H1 (cell line): ENCODE measurements around the gene TSPAN9. TPM values are rescaled to one million over a fixed set of nuclear protein-coding genes. Genes with fewer than 3 reads are reported as not detected.

Source experiments
- CTCF ChIA-PET: fragments of 300-600 bp; sonication (Branson Sonifier 250); formaldehyde crosslinking; loops from one replicate; lab custom pipeline; 2021; ENCODE audit not compliant: partially characterized antibody; lab: Charles Lee
- POLR2A ChIA-PET: fragments of 300-600 bp; sonication (Branson Sonifier 250); formaldehyde crosslinking; loops from one replicate; lab custom pipeline; 2021; ENCODE audit warnings: inconsistent platforms; ENCODE audit not compliant: partially characterized antibody; lab: Charles Lee
- DNase-seq, 2 experiments: peaks; one replicate each; pipeline versions ENCODE4 v3.0.0 to v3.0.0-alpha.2; 2010 to 2022; ENCODE audit warnings: low spot score in 2 of 2, low read depth in 1 of 2, mixed read lengths in 1 of 2
- FAIRE-seq: peaks from 2 replicates; lab custom pipeline; 2011; peaks lifted over from hg19 to GRCh38; lab: Jason Lieb, UNC
- H2AFZ ChIP-seq: 2 replicates; pipeline ENCODE4 v1.8.1; 2012; ENCODE audit warnings: low read length, inconsistent platforms
- H2AK5ac ChIP-seq: 2 replicates; pipeline ENCODE4 v1.6.1; 2013; ENCODE audit warnings: low read depth, low read length
- H2BK120ac ChIP-seq: replicated peaks from 2 replicates; pipeline ENCODE3; 2013; ENCODE audit warnings: low read depth, low read length, inconsistent platforms
- H2BK12ac ChIP-seq: 2 replicates; pipeline ENCODE4 v1.6.1; 2013; ENCODE audit warnings: low read depth, low read length
- H2BK15ac ChIP-seq: 2 replicates; pipeline ENCODE4 v1.6.1; 2013; ENCODE audit warnings: low read length
- H2BK20ac ChIP-seq: 2 replicates; pipeline ENCODE4 v1.6.1; 2013; ENCODE audit warnings: low read length
- H2BK5ac ChIP-seq: 2 replicates; pipeline ENCODE4 v1.6.1; 2013; ENCODE audit warnings: low read depth, low read length
- H3K14ac ChIP-seq: 2 replicates; pipeline ENCODE4 v1.6.1; 2013; ENCODE audit warnings: inconsistent platforms; ENCODE audit not compliant: insufficient read length
- H3K18ac ChIP-seq: 2 replicates; pipeline ENCODE4 v1.6.1; 2013; ENCODE audit warnings: low read length; ENCODE audit errors: extremely low read depth
- H3K23ac ChIP-seq: 2 replicates; pipeline ENCODE4 v1.6.1; 2013; ENCODE audit warnings: inconsistent platforms; ENCODE audit not compliant: insufficient read length
- H3K23me2 ChIP-seq: 2 replicates; pipeline ENCODE4 v1.6.1; 2013; ENCODE audit warnings: low read depth, low read length
- H3K27ac ChIP-seq: 2 replicates; pipeline ENCODE4 v1.6.1; 2011; ENCODE audit warnings: low read depth, low read length, inconsistent platforms
- H3K27me3 ChIP-seq, 4 experiments: replicated peaks in 1 of 4; 1 replicate in 1 of 4; 2 replicates in 3 of 4; pipeline versions ENCODE4 v1.6.1 to v1.8.1; 2011 to 2013; ENCODE audit warnings: low read length in 3 of 4, mild to moderate bottlenecking in 3 of 4, inconsistent platforms in 2 of 4, mixed read lengths in 2 of 4, moderate library complexity in 1 of 4; ENCODE audit not compliant: control insufficient read depth in 3 of 4, insufficient read depth in 3 of 4; ENCODE audit errors: extremely low read depth in 1 of 4
- H3K36me3 ChIP-seq, 4 experiments: 2 replicates each; pipeline versions ENCODE4 v1.6.1 to v1.8.1; 2011 to 2013; ENCODE audit warnings: mild to moderate bottlenecking in 4 of 4, low read length in 3 of 4, moderate library complexity in 2 of 4, control low read depth in 1 of 4, inconsistent platforms in 1 of 4; ENCODE audit not compliant: insufficient read depth in 4 of 4, control insufficient read depth in 2 of 4
- H3K4ac ChIP-seq: replicated peaks from 2 replicates; pipeline ENCODE3; 2013; ENCODE audit warnings: low read length, low read depth, mixed read lengths, inconsistent platforms; ENCODE audit not compliant: insufficient read length
- H3K4me1 ChIP-seq, 4 experiments: replicated peaks in 1 of 4; 1 replicate in 1 of 4; 2 replicates in 3 of 4; pipeline versions ENCODE4 v1.6.1 to v1.8.1; 2011 to 2013; ENCODE audit warnings: low read length in 3 of 4, inconsistent platforms in 2 of 4, mixed read lengths in 1 of 4; ENCODE audit not compliant: insufficient read depth in 4 of 4, control insufficient read depth in 3 of 4
- H3K4me2 ChIP-seq, 2 experiments: 2 replicates each; pipeline versions ENCODE4 v1.6.1 to v1.8.1; 2011 to 2013; ENCODE audit warnings: low read depth in 2 of 2, low read length in 2 of 2, control low read depth in 1 of 2, inconsistent platforms in 1 of 2, mild to moderate bottlenecking in 1 of 2; ENCODE audit not compliant: insufficient read depth in 1 of 2
- H3K4me3 ChIP-seq, 4 experiments: fragments of 200-600, 300-600 bp in 1 of 4; sonication (generic), shearing (Covaris generic), sonication (Bioruptor Twin) in 1 of 4; 2 replicates each; pipeline versions ENCODE4 v1.5.1 to v1.8.1; 2011 to 2016; ENCODE audit warnings: low read length in 4 of 4, low read depth in 3 of 4, control low read depth in 2 of 4, inconsistent platforms in 2 of 4, mild to moderate bottlenecking in 2 of 4, mixed read lengths in 1 of 4, moderate library complexity in 1 of 4; ENCODE audit not compliant: insufficient read depth in 2 of 4; ENCODE audit errors: extremely low read depth in 1 of 4
- H3K56ac ChIP-seq: replicated peaks from 2 replicates; pipeline ENCODE3; 2013; ENCODE audit warnings: low read depth, mild to moderate bottlenecking, mixed read lengths, low read length, inconsistent platforms; ENCODE audit not compliant: insufficient read length
- H3K79me1 ChIP-seq: 2 replicates; pipeline ENCODE4 v1.6.1; 2013; ENCODE audit warnings: low read depth, low read length, control low read depth
- H3K79me2 ChIP-seq, 2 experiments: 2 replicates each; pipeline versions ENCODE4 v1.6.1 to v1.8.1; 2012 to 2013; ENCODE audit warnings: low read length in 2 of 2, mild to moderate bottlenecking in 2 of 2, inconsistent platforms in 1 of 2; ENCODE audit not compliant: insufficient read depth in 2 of 2, control insufficient read depth in 1 of 2
- H3K9ac ChIP-seq, 4 experiments: replicated peaks in 1 of 4; 1 replicate in 1 of 4; 2 replicates in 3 of 4; pipeline versions ENCODE4 v1.6.1 to v1.8.1; 2011 to 2013; ENCODE audit warnings: low read depth in 3 of 4, low read length in 3 of 4, control low read depth in 2 of 4, mild to moderate bottlenecking in 2 of 4, moderate library complexity in 2 of 4, inconsistent platforms in 1 of 4; ENCODE audit errors: extremely low read depth in 1 of 4
- H3K9me3 ChIP-seq, 2 experiments: 2 replicates each; pipeline versions ENCODE4 v1.6.1 to v1.8.1; 2012 to 2013; ENCODE audit warnings: mild to moderate bottlenecking in 2 of 2, moderate library complexity in 2 of 2, control low read depth in 1 of 2, inconsistent platforms in 1 of 2, low read depth in 1 of 2, low read length in 1 of 2, mixed read lengths in 1 of 2; ENCODE audit not compliant: insufficient read depth in 2 of 2
- H4K20me1 ChIP-seq, 2 experiments: replicated peaks in 1 of 2; 2 replicates each; pipeline versions ENCODE3 to v1.8.1; 2011 to 2013; ENCODE audit warnings: inconsistent platforms in 2 of 2, low read length in 2 of 2, mild to moderate bottlenecking in 1 of 2; ENCODE audit not compliant: insufficient read depth in 2 of 2, control insufficient read depth in 1 of 2
- H4K5ac ChIP-seq: 2 replicates; pipeline ENCODE4 v1.6.1; 2013; ENCODE audit warnings: low read length, low read depth, mixed read lengths, inconsistent platforms; ENCODE audit not compliant: insufficient read length
- H4K8ac ChIP-seq: 2 replicates; pipeline ENCODE4 v1.8.0; 2013; ENCODE audit warnings: mild to moderate bottlenecking, moderate library complexity, low read length, inconsistent platforms; ENCODE audit not compliant: insufficient read depth; ENCODE audit errors: extremely low read depth
- H4K91ac ChIP-seq: replicated peaks from 2 replicates; pipeline ENCODE3; 2013; ENCODE audit warnings: low read length, mixed read lengths, inconsistent platforms; ENCODE audit not compliant: insufficient read length
- CBX8 ChIP-seq: fragments of 300-800, 300-1000 bp; sonication (generic); IDR thresholded peaks from 2 replicates; pipeline ENCODE4 v1.7.1; 2016; ENCODE audit warnings: low read depth, low read length, borderline replicate concordance
- CEBPB ChIP-seq: IDR thresholded peaks from 2 replicates; pipeline ENCODE4 v1.6.1; 2012; ENCODE audit warnings: low read depth, low read length
- CTCF ChIP-seq, 3 experiments: IDR thresholded peaks; 1 replicate in 2 of 3; 2 replicates in 1 of 3; pipeline versions ENCODE4 v1.5.1 to v1.6.1; 2011; ENCODE audit warnings: low read length in 3 of 3, mild to moderate bottlenecking in 3 of 3, inconsistent platforms in 2 of 3, low read depth in 1 of 3, moderate library complexity in 1 of 3; ENCODE audit not compliant: insufficient read depth in 1 of 3; ENCODE audit errors: control extremely low read depth in 1 of 3
- EGR1 ChIP-seq: IDR thresholded peaks from 2 replicates; pipeline ENCODE4 v1.6.1; 2011; ENCODE audit warnings: low read depth, low read length, borderline replicate concordance
- GABPA ChIP-seq: IDR thresholded peaks from 2 replicates; pipeline ENCODE4 v1.6.1; 2011; ENCODE audit warnings: mild to moderate bottlenecking, low read length, moderate library complexity, borderline replicate concordance; ENCODE audit not compliant: insufficient read depth
- GTF2F1 ChIP-seq: IDR thresholded peaks from 2 replicates; pipeline ENCODE4 v1.6.1; 2012; ENCODE audit warnings: low read depth, low read length, improper control_type of control experiment, borderline replicate concordance
- KDM4A ChIP-seq: IDR thresholded peaks from one replicate; pipeline ENCODE4 v1.7.1; 2012; ENCODE audit warnings: low read depth, mild to moderate bottlenecking, moderate library complexity, low read length, inconsistent platforms; ENCODE audit not compliant: severe bottlenecking
- SP2 ChIP-seq: IDR thresholded peaks from 2 replicates; pipeline ENCODE4 v1.6.1; 2012; ENCODE audit warnings: mild to moderate bottlenecking, low read length, inconsistent platforms
- SP4 ChIP-seq: IDR thresholded peaks from 2 replicates; pipeline ENCODE4 v1.6.1; 2012; ENCODE audit warnings: low read length, inconsistent platforms
- TAF7 ChIP-seq: optimal IDR thresholded peaks from 2 replicates; pipeline ENCODE3; 2011; ENCODE audit warnings: low read depth, mild to moderate bottlenecking, inconsistent platforms, low read length, moderate library complexity, borderline replicate concordance
- ZNF274 ChIP-seq: IDR thresholded peaks from 2 replicates; pipeline ENCODE4 v1.7.0; 2012; ENCODE audit warnings: low read length, borderline replicate concordance; ENCODE audit errors: extremely low read depth
- WGBS, 2 experiments: shearing (Covaris generic) in 1 of 2; methylation state at CpG; one replicate each; pipeline versions ENCODE4 v1.1.6 to v1.1.7; 2013 to 2015; ENCODE audit warnings: low lambda C conversion rate in 2 of 2, mixed read lengths in 2 of 2, inconsistent platforms in 1 of 2, low coverage in 1 of 2, missing lambda C conversion rate in 1 of 2; ENCODE audit not compliant: insufficient replicate concordance in 2 of 2, insufficient coverage in 1 of 2, insufficient read length in 1 of 2; ENCODE audit errors: extremely low coverage in 1 of 2, missing lambda C conversion rate in 1 of 2; 5-methylcytosine and 5-hydroxymethylcytosine counted together
- polyA plus RNA-seq, 7 experiments: library from polyadenylated mRNA; depleted of rRNA in 3 of 7; stranded (reverse) in 5 of 7; unstranded in 2 of 7; fragments of >200 nt in 5 of 7; fragments of 200-250 nt in 2 of 7; gene quantifications; 1 replicate in 5 of 7; 2 replicates in 1 of 7; 4 replicates in 1 of 7; pipeline versions ENCODE4 v1.2.1 to v1.2.3, GENCODE V29; 2011 to 2013; ENCODE audit warnings: missing spikeins in 2 of 7, mixed read lengths in 2 of 7
- total RNA-seq: library from RNA; stranded (reverse); fragmentation: NEBNext Ultra II Directional; extraction: Animal tissue kit (Norgen Biotek cat#: 25700); gene quantifications from 2 replicates; pipeline ENCODE4 v1.2.1, GENCODE V29; 2021

The TSPAN9 gene
- total and polyA plus RNA-seq, 2 of the 8 experiments (the other 6 are each of a cell fraction or from before 2014, with no cell fraction given), result 11.5 to 29.1 TPM

- Histone ChIP-seq H2BK5ac (0 out of 2 replicates have a peak overlapping the region, but pooled peaks have one; percentile 60), H3K4me1 (peaks cover 0 to 16% (median 10%) of the 10 kb centered on the region in 4 experiments; a peak in 5 of 7 replicates), H3K4me2 (no peak overlapping the region), H3K9me3 (no peaks in the 10 kb centered on the region), H3K14ac (no peak overlapping the region), H4K5ac (no peak overlapping the region), H3K56ac (no peak overlapping the region), H3K4ac (no peak overlapping the region), H2BK12ac (no peak overlapping the region), H4K20me1 (peaks cover 0 to 1% of the 10 kb centered on the region in 2 experiments), H3K23ac (no peak overlapping the region), H3K9ac (no peak overlapping the region), H2AK5ac (no peak overlapping the region), H2BK120ac (no peak overlapping the region), H3K18ac (no peak overlapping the region), H4K91ac (no peak overlapping the region), H4K8ac (no peak overlapping the region), H3K79me1 (no peaks in the 10 kb centered on the region), H3K27me3 (no peaks in the 10 kb centered on the region), H3K36me3 (no peaks in the 10 kb centered on the region), H3K23me2 (no peaks in the 10 kb centered on the region), H2AFZ (no peak overlapping the region), H2BK20ac (no peak overlapping the region), H3K27ac (no peak overlapping the region), H2BK15ac (no peak overlapping the region; the same call in 1 of the 2 replicates), H3K79me2 (no peaks in the 10 kb centered on the region), H3K4me3 (no peak overlapping the region)
- FAIRE-seq, result no peak
- ChIA-PET CTCF (interaction anchor here (0.6 to 16.9 kb wide), 15 partner anchors 8 to 999 kb away, joined by 3 to 361 read pairs (median 5); no protein-coding TSS in a partner anchor), POLR2A (interaction anchor here (0.8 kb wide), 1 partner anchor 42 kb away, joined by 5 read pairs; no protein-coding TSS in a partner anchor)
- DNase-seq, result no peak
- 90% methylated on average over 7 of the region's 8 CpGs; no CpG with 5 or more reads in 1 of the 2 experiments for WGBS, 2 experiments
- TF ChIP-seq SP4, result no peak
- TF ChIP-seq TAF7, result no peak
- no peak for TF ChIP-seq ZNF274
- no peak for TF ChIP-seq EGR1
- TF ChIP-seq SP2, result no peak
- TF ChIP-seq CTCF (IDR thresholded peaks at IDR 0.05; ENCODE audit: control extremely low read depth in 1 of 3, insufficient read depth in 1 of 3, low read depth in 1 of 3, low read length in 3 of 3), result no peak
- TF ChIP-seq GABPA, result no peak
- no peak for TF ChIP-seq KDM4A
- TF ChIP-seq GTF2F1, result no peak
- TF ChIP-seq CEBPB, result no peak
- no peak for TF ChIP-seq CBX8
Observed at GRCh38 chr12:3279832-3280231, 202.7 kb downstream of the TSPAN9 start.
